ENCODE measurements around the gene ITIH4. TPM values are rescaled to one million over a fixed set of nuclear protein-coding genes. Genes with fewer than 3 reads are reported as not detected.

Gene ITIH4
- total RNA-seq, 6 experiments from 2014 or later, result 1,573 to 4,137 (median 3,531) TPM

DNA sequence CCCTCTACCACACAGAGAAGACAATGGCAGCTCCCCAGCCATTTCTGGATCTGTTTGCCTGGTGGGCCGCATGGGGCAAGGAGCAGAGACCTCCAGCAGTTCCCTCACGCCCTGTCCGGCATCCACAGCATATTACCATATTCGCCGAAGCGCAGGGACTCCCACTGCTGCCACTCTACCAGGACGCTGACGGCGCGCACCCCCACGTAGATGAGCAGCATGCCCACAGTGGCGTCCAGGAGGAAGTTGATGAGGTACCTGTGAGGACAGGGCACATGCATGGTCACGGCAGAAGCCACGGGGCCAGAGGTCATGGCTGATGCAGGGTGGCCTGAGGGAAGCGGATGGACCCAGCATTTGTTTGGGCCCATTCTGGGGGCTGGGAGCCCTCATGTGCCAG is 19.2 kb upstream of the ITIH4 start:
- no peaks in the 10 kb centered on the region for H3K9me3 ChIP-seq
- ATAC-seq (no peak), DNase-seq (peak in 2 of 3 donors; percentile 42 to 48)
- peaks cover 0 to 21% (median 10%) of the 10 kb centered on the region in 4 donors for H3K36me3 ChIP-seq
- no peak overlapping the region for H3K27ac ChIP-seq
- WGBS (ENCODE audit: insufficient coverage, low coverage, low lambda C conversion rate, missing lambda C conversion rate), result no CpG with 5 or more reads among the region's 15 CpGs
- peaks cover 0 to 23% (median 10%) of the 10 kb centered on the region in 4 donors for H3K4me1 ChIP-seq
- H3K27me3 ChIP-seq, result no peaks in the 10 kb centered on the region
- intact Hi-C loops (cut with DNase I), result loop anchor here (5.0 to 10.0 kb wide), 2 partner anchors 88 to 225 kb away; no protein-coding TSS in a partner anchor
- TF ChIP-seq POLR2A (IDR thresholded peaks at IDR 0.05), result no peak
- no peak overlapping the region for H3K4me3 ChIP-seq

DNA sequence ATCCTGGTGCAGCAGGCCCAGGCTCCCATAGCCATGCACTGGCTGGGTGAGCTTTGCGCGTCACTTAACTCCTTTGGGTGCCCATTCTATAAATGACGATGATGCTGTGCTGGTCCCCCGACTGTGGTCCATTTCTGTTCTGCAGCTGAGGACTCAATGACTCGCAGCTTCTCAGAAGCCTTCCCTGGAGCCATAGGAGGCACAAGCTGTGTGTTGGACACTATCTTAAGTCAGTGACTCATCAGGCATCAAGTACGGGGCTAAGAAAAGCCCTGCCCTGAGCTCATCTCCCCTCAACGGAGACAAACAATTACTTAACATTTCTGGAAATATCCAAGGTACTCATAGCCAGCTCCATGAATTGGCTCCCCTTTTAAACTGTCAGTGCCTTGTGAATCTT is 18.1 kb upstream of the ITIH4 start:
- Histone ChIP-seq H3K36me3 (peaks cover 0 to 21% (median 10%) of the 10 kb centered on the region in 4 donors), H3K27ac (no peak overlapping the region), H3K9me3 (no peaks in the 10 kb centered on the region), H3K27me3 (no peaks in the 10 kb centered on the region), H3K4me3 (no peak overlapping the region), H3K4me1 (peaks cover 0 to 33% (median 15%) of the 10 kb centered on the region in 4 donors)
- TF ChIP-seq POLR2A (IDR thresholded peaks at IDR 0.05), result no peak
- TF ChIP-seq CTCF (IDR thresholded peaks at IDR 0.05), result no peak
- intact Hi-C loops (cut with DNase I), result no loop called here
- no CpG with 5 or more reads among the region's 7 CpGs for WGBS (ENCODE audit: insufficient coverage, low coverage, low lambda C conversion rate, missing lambda C conversion rate)
- ATAC-seq (no peak), DNase-seq (peak in 1 of 3 donors; percentile 30)

- no peaks in the 10 kb centered on the region for H3K27me3 ChIP-seq
- intact Hi-C loops (cut with DNase I), result no loop called here
- ATAC-seq, result no peak
- TF ChIP-seq CTCF (IDR thresholded peaks at IDR 0.05) (no peak), POLR2A (IDR thresholded peaks at IDR 0.05) (no peak)
- H3K4me3 ChIP-seq, result no peak overlapping the region
- no peak for DNase-seq
- peaks cover 0 to 21% (median 10%) of the 10 kb centered on the region in 4 donors for H3K36me3 ChIP-seq
- peaks cover 0 to 42% (median 18%) of the 10 kb centered on the region in 4 donors for H3K4me1 ChIP-seq
- no peak overlapping the region for H3K27ac ChIP-seq
- 94% methylated on average over 6 of the region's 7 CpGs for WGBS (ENCODE audit: insufficient coverage, low coverage, low lambda C conversion rate, missing lambda C conversion rate)
- no peaks in the 10 kb centered on the region for H3K9me3 ChIP-seq
Observed at GRCh38 chr3:52847726-52848125, 17.3 kb upstream of the ITIH4 start.

GRCh38 chr3:52847241-52847640 is 16.8 kb upstream of the ITIH4 start:
- DNase-seq, result peak in 1 of 3 donors; percentile 26
- no peaks in the 10 kb centered on the region for H3K27me3 ChIP-seq
- no peaks in the 10 kb centered on the region for H3K9me3 ChIP-seq
- intact Hi-C loops (cut with DNase I), result no loop called here
- H3K4me1 ChIP-seq, result peaks cover 0 to 47% (median 21%) of the 10 kb centered on the region in 4 donors
- TF ChIP-seq CTCF (IDR thresholded peaks at IDR 0.05) (no peak), POLR2A (IDR thresholded peaks at IDR 0.05) (no peak)
- peaks cover 0 to 18% (median 9%) of the 10 kb centered on the region in 4 donors for H3K36me3 ChIP-seq
- 79% methylated on average over 2 of the region's 6 CpGs for WGBS (ENCODE audit: insufficient coverage, low coverage, low lambda C conversion rate, missing lambda C conversion rate)
- H3K27ac ChIP-seq, result peak overlapping the region in 1 of 3 donors; percentile 96
- no peak overlapping the region for H3K4me3 ChIP-seq
- no peak for ATAC-seq

GRCh38 chr3:52846432-52846965 is 16.0 kb upstream of the ITIH4 start:
- H3K9me3 ChIP-seq, result no peaks in the 10 kb centered on the region
- peaks cover 0 to 53% (median 23%) of the 10 kb centered on the region in 4 donors for H3K4me1 ChIP-seq
- H3K27me3 ChIP-seq, result no peaks in the 10 kb centered on the region
- ATAC-seq (peak in 1 of 4 donors; percentile 1), DNase-seq (peak in 2 of 3 donors; percentile 47 to 55)
- H3K4me3 ChIP-seq, result no peak overlapping the region
- TF ChIP-seq CTCF (IDR thresholded peaks at IDR 0.05) (no peak), POLR2A (IDR thresholded peaks at IDR 0.05) (no peak)
- H3K36me3 ChIP-seq, result peaks cover 0 to 13% (median 5%) of the 10 kb centered on the region in 4 donors
- peak overlapping the region; percentile 79 to 96 (median 80) for H3K27ac ChIP-seq
- 65% methylated on average over 15 of the region's 15 CpGs for WGBS (ENCODE audit: insufficient coverage, low coverage, low lambda C conversion rate, missing lambda C conversion rate)
- intact Hi-C loops (cut with DNase I), result no loop called here
